Measurements from ENCODE around the gene FABP3. TPM values are rescaled to one million over a fixed set of nuclear protein-coding genes. Genes with fewer than 3 reads are reported as not detected.

The FABP3 gene
- total RNA-seq, 2 donors from 2014 or later: 1.0 TPM; not detected in 1

- no peaks in the 10 kb centered on the region for H3K27me3 ChIP-seq
- H3K9me3 ChIP-seq: no peaks in the 10 kb centered on the region
- ATAC-seq: no peak
- peaks cover 20% of the 10 kb centered on the region for H3K4me1 ChIP-seq
- no peak for DNase-seq
- TF ChIP-seq POLR2A (IDR thresholded peaks at IDR 0.05) (no peak), CTCF (IDR thresholded peaks at IDR 0.05) (no peak)
- 47 to 48% methylated on average over 4 to 6 of the region's 6 CpGs for WGBS, 2 donors
- no peak overlapping the region for H3K27ac ChIP-seq
- H3K36me3 ChIP-seq (replicated peaks in 1 of 2; ENCODE audit: insufficient read depth in 1 of 2, low read depth in 2 of 2): no peaks in the 10 kb centered on the region
- H3K4me3 ChIP-seq: no peak overlapping the region
- intact Hi-C loops (cut with DNase I): no loop called here
These were observed 37.3 kb upstream of the FABP3 start for GRCh38 chr1:31409946-31410858.

GRCh38 chr1:31408788-31409318 is 36.0 kb upstream of the FABP3 start:
- Histone ChIP-seq H3K27me3 (no peaks in the 10 kb centered on the region), H3K4me1 (peaks cover 11% of the 10 kb centered on the region), H3K4me3 (no peak overlapping the region), H3K36me3 (replicated peaks in 1 of 2; ENCODE audit: insufficient read depth in 1 of 2, low read depth in 2 of 2) (no peaks in the 10 kb centered on the region), H3K9me3 (no peaks in the 10 kb centered on the region), H3K27ac (no peak overlapping the region)
- intact Hi-C loops (cut with DNase I): no loop called here
- ATAC-seq (no peak), DNase-seq (no peak)
- 80 to 83% methylated on average over 3 to 5 of the region's 5 CpGs for WGBS, 2 donors
- TF ChIP-seq CTCF (IDR thresholded peaks at IDR 0.05) (no peak), POLR2A (IDR thresholded peaks at IDR 0.05) (no peak)

- no peak overlapping the region for H3K4me3 ChIP-seq
- no peak overlapping the region for H3K27ac ChIP-seq
These were observed 34.3 kb upstream of the FABP3 start for GRCh38 chr1:31407029-31407626.

DNA sequence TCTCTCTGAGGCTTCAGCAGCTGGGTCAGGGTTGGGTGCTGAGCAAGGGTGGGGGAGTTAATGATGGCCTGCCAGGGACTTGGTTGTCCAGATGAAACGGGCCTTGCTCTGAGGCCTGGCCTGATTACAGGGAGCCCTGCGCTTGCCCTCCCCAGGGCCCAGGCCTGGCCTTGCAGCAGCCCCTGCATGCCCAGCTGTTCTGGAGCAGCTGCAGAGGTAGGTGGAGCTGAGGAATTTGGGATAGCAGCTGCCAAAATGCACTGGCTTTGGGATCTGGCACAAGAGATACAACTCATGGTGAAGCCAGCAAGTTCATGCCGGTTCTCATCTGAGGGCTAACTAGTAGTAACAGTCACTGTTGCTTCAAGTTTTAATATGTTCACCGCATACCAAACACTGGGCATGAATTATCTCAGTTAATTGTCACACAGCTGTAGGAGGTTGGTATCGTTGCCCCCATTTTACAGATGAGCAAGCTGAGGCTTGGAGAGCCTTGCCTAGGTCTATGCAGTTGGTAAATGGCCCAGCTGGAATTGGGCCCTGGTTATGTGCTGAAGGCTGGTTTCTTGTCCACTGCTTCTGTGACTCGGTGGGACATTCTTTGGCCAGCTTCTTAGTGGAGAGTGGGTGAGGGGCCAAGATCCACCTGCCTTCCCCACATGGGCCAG is 32.8 kb upstream of the FABP3 start:
- Histone ChIP-seq H3K36me3 (replicated peaks in 1 of 2; ENCODE audit: insufficient read depth in 1 of 2, low read depth in 2 of 2) (no peaks in the 10 kb centered on the region), H3K4me1 (no peaks in the 10 kb centered on the region), H3K27ac (no peak overlapping the region), H3K27me3 (no peaks in the 10 kb centered on the region), H3K4me3 (no peak overlapping the region), H3K9me3 (no peaks in the 10 kb centered on the region)
- ATAC-seq (no peak), DNase-seq (no peak)
- intact Hi-C loops (cut with DNase I): no loop called here
- 89 to 91% methylated on average over 4 to 6 of the region's 6 CpGs for WGBS, 2 donors
- TF ChIP-seq POLR2A (IDR thresholded peaks at IDR 0.05) (no peak), CTCF (IDR thresholded peaks at IDR 0.05) (no peak)

More at GRCh38 chr1:31407029-31407626, 34.3 kb upstream of the FABP3 start:
- no peaks in the 10 kb centered on the region for H3K27me3 ChIP-seq
- no peaks in the 10 kb centered on the region for H3K9me3 ChIP-seq
- WGBS, 2 donors: 76 to 87% methylated on average over 13 to 18 of the region's 18 CpGs
- intact Hi-C loops (cut with DNase I): no loop called here
- no peaks in the 10 kb centered on the region for H3K36me3 ChIP-seq (replicated peaks in 1 of 2; ENCODE audit: insufficient read depth in 1 of 2, low read depth in 2 of 2)
- DNase-seq: no peak
- peaks cover 1% of the 10 kb centered on the region for H3K4me1 ChIP-seq
- TF ChIP-seq POLR2A (IDR thresholded peaks at IDR 0.05): no peak
- no peak for TF ChIP-seq CTCF (IDR thresholded peaks at IDR 0.05)
- no peak for ATAC-seq
